Effector CD8-positive, alpha-beta T cell (primary cell): Measurements from ENCODE around the gene MRPL20.

ENCODE experiments used
- DNase-seq: peaks from one replicate; lab custom pipeline; 2025; lab: John Stamatoyannopoulos, UW

Gene MRPL20

DNA sequence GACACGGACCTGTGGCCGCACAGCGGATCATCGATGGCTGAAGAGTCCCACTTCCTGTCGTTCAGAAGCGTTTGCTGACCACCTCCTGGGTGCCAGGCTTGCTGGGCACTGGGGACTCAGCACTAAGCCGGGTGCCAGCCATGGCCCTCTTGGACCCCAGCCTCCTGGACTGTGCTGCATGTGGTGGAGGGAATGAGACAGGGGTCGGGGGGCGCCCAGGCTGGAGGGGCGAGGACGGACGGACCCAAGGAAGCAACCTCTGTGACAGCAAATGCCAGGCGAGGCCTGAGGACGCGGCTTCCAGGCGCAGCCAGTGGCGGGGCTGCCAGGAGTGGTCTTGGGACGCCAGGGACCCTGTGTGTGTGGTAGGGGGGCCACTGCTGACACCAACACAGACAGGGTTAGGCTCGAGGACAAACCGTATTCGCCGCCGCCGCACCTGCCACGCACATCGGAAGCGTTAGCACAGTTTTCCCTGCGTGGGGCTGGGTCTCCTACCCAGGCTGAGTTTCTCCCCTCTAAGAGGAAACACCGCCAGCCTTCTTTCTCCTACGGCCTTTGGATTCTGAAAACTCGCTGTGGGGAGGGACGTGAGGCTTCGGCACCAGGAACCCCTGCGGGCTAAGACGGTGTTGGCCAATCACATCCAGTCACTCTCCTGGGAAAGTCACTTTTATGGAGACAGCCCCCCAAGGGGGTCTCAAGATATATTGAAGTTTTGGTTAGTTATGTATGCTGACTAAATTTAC lies 45.7 kb downstream of the MRPL20 start:
- no peak for DNase-seq

DNA sequence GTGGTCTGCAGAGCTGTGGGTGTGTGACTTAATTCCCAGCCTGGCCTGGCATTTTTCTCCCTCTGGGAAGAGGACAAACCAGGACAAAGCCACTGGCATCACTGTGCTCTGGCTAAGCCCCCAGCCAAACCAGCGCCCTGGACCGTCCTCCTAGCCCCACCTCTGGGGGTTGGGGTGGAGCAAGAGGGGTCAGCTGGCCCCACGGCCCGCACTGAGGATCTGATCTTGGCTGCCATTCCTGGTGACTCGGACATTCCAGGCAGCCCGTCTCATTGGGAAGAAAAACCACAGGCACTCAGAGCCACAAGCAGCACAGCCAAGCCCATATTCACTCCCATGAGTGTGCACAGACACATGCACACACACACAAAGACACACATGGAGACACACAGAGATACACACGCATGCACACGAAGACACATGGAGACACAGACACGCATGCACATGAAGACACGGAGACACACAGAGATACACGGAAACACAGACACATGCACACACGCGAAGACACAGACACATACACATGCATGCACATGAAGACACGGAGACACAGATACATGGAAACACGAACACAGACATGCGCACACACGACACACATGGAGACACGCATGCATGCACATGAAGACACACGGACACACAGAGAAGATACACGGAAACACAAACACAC lies 46.5 kb downstream of the MRPL20 start:
- no peak for DNase-seq

DNA sequence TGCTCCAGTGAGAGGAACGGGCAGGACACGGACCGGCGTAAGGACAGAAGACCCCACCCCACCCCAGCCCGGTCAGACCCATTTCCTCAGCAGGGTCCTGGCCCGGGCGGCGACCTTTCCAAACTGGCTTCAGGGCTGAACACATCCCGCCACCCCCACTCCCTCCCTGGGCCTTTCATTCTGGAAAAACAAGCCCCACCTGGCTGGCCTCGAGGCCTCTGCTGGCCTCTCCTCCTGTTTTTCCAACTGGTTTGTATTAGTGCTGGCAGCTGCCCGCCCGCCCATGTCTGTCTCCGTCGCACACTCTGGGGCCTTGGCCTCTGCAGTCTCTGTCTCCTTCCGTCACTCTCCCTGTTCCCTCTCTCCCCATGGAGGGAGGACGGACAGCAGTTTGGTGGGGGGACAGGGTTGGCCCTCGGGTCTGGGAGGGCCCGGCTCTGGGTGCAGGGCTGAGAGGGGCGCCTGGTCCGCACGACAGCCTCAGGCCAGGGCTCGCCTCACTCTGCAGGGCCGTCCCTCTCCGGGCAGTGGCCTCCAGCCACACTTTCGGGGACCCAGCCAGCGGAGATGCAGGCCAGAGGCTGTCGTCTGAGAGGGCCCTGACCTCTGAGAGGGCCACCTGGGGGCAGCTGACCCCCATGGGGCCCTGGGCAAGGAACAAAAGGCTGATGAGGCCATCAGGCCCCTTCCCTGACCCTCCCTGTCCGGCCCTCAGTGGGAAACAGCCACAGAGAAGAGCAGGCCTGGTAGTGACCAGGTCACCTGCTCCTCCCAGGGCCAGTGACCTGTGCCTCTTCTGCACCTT lies 47.2 kb downstream of the MRPL20 start:
- no peak for DNase-seq

DNA sequence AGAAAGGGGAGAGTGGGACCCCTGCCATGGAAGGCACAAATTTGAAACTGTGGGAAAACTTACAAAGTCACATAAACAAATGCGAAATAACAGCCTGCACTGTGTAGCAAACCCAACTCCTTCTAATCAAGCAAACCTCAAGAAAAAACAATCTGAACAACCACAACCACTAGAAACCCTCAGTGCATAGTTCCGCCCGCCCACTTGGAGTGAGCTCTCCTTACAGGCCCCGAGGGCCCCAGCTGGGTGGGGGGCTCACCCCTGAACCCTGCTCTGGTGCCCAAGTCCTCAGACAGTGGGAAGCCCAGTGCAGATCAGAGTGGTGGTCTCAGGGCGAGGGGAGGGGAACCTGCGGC lies 47.8 kb downstream of the MRPL20 start:
- DNase-seq: no peak

DNA sequence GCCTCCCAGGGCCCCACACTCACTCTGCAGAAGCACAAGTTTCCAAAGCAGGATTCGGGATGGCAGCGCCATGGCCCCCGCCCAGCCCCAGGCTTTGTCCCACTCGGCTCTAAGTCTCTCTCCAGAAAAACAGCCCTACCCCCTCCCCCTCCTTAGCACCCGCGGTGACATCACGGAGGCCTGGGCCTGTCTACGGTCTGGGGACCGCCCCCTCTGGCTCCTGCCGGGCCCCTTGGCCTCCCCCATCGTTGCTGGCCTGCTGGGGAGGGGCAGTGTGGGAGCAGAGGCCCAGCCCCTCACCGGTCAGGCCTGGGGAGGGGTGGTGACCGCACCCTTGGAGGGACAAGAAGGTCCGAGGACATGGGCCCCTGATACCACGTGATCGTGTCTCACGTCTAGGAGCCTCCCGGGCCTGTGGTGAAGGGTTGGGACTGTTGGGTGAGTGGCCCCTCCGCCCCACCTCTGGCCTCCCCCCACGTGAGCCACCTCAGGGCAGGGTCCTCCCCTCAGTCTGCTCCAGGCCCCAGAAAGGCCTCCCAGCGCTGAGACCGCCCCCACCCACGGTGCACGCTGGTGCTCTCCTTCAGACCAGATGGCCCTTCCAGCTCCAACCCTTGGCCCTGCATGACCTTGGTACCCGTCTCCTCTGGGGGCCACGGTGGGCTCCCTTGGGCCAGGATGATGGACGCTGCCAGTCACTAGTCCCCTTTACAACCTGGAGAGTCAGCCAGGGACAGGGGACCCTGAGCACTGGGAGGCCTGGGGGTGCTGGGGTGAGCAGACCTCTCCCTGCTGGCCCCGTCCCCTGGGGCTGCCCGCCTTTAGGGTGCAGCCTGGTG lies 48.4 kb downstream of the MRPL20 start, which contains the start of gene MXRA8:
MXRA8 (minus strand) TSS at position 123 of the 839 bp plus-strand sequence; CDS start at position 72, 51 bp downstream.
- DNase-seq: no peak

DNA sequence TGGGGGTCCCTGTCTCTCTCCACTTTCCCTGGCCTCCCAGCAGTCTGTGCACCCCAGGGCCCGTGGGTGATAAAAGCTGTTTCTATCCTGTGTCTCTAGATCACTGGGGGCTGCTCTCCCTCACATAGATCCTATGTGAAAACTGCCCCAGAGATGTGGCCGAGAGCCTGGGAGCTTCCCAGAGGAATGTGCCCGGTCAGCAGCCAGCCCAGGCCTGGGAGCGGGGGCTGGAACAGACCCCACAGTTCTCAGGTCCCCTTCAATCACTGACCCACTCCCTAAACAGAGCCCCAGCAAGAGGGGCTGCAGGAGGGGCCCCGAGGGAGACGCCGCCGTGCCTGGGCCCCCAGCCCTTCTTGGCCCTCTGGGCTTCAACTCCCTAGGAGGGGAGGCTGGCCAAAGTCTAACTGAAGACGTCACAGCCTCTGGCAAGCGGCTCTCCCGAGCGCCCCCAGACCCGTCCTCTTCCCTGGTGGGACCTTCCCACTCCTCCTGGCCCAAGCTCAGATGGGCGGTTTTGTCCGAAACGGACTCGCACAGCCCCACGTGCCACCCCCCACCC lies 49.1 kb downstream of the MRPL20 start:
- no peak for DNase-seq

DNA sequence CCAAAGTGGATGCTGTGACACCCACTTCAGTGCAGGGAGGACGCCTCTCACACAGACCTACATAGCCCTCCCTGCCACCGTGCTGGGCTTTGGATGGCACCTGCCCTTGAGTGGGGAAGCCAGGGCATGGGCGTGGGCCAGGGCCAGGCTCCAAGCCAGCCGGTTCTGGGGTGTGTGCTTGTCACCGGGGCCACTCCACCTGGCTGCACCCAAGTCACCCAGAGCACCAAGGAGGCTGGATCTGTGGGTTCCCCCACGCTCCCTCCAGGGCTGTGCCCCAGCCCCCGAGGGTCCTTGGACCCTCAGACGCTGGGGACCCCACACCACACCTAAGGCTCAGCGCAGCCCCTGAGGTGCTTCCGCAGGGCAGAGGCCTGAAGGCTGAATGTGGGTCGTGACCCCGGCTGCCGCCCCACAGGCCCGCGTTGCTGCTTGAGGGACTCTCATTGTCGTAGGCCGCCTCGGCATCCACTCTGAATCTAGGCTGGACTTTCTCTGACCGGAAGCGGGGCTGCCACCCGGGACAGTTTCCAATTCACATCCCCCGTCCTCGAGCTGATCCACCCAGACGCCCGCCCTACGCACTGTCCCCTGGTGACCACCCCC lies 50.2 kb downstream of the MRPL20 start:
- no peak for DNase-seq

DNA sequence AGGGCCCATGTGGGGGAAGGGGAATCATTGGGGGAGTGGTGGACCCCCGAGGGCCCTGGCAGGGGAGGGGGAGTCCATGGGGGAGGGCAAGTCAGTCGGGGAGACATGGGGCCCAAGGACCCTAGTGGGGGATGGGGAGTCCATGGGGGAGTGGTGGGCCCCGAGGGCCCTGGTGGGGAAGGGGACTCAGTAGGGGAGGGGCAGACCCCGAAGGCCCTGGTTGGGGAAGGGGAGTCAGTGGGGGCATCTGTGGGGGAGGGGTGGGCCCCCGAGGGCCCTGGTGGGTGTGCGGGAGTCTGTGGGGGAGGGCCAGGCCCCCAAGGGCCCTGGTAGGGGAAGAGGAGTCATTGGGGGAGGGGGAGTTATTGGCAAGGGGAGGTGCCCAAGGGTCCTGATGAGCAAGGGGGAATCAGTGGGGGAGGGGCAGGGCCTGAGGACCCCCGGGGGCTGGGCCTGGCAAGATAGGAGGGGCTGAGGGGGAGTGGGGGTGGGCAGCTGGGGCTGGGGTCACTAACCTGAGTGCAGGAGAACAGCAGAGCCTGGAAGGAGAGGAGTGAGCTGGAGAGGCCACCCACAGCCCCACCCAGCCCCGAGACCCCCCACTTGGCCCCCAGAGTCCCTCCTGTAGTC lies 50.8 kb downstream of the MRPL20 start:
- no peak for DNase-seq

DNA sequence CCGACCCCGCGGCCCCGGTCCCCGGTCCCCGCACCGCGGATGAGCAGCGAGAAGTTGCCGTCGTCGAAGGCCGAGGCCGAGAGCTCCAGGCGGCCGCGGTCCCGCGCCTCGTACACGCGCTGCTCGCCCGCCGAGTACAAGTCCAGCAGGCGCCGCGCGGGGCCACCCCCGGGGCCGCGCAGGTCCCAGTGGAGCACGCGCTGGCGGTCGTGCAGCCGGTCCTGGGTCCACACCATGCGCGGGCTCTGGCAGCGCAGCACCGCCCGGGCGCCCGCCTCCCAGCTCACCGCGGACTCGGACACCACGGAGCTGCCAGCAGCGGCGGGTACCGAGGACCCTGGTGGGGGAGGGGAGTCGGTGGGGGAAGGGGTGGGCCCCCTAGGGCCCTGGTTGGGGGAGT lies 51.7 kb downstream of the MRPL20 start:
- no peak for DNase-seq

DNA sequence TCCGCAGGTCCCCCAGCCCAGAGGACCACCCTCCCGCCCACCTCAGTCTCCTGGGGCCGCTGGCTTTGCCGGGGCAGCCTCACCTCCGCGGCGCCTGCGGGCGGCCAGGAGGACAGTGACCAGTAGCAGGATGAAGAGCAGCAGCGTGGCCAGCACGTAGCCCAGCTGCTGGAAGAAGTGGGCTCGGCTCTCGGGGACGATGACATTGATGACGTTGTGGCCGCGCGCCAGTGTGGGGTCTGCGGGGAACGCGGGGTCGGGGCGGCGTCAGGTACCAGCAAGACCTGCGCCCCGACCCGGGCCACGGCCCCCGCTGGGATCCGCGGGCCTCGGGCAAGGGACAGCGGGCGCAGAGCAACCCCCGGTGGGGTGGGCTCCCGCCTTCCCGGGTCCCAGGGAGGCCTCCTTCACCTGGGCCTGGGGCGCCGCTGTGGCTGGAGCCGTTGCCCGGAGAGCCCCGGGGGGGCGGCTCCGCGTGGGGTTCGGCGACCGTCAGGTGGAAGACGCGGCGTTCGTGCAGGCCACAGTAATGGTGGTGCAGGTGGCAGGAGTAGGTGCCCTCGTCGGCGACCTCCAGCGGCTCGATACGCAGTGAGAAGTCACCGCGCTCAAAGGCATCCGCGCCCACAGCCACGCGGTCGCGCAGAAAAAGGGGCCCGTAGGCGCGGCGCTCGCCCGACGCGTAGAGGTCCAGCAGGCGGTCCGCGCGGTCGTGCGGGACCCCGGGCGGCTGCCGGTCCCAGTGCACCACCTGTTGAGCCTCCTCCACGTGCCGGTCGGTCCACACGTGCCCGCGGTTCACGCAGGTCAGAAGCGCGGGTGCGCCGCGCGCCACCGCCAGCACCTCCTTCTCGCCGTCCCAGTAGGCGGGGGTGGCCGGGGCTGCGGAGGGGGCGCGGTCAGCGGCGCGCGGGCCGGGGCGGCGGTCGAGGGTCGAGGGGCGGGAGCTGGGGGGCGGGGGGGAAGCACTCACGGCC lies 52.5 kb downstream of the MRPL20 start:
- no peak for DNase-seq

DNA sequence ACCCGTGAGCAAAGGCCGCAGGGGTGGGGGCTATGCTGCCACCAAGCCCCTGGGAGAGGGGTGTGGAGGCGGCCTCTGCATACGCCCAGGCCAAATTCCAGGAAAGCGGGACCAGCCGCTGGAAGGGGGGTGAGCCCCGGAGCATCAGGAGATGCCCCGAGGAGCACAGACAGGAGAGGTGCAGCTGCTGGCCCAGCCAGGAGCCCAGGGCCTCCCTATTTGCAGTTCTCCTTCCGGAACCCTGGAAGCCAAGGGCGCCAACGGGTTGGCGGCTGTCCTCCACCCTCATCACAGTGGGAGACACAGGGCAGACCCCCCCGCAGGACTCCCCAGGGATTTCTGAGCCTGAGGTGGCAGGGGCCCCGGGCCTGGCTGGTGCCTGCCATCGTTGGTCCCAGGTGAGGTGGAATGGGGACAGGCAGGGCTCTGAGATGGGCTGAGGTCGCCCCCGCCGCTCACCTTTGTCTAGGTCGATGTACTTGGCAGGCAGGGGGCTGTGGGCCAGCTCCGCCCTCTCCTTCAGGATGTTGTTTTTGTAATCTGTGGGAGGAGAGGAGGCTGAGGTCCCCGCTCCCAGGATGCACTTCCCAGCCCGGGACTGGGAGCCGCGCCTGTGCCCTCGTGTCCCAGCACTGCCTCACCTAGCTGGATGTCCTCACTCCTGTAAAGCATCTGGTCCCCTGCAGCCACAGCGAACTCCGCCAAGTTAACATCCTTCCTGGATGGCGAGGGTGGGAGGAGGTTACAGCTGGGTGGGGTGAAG lies 53.5 kb downstream of the MRPL20 start:
- DNase-seq: no peak

DNA sequence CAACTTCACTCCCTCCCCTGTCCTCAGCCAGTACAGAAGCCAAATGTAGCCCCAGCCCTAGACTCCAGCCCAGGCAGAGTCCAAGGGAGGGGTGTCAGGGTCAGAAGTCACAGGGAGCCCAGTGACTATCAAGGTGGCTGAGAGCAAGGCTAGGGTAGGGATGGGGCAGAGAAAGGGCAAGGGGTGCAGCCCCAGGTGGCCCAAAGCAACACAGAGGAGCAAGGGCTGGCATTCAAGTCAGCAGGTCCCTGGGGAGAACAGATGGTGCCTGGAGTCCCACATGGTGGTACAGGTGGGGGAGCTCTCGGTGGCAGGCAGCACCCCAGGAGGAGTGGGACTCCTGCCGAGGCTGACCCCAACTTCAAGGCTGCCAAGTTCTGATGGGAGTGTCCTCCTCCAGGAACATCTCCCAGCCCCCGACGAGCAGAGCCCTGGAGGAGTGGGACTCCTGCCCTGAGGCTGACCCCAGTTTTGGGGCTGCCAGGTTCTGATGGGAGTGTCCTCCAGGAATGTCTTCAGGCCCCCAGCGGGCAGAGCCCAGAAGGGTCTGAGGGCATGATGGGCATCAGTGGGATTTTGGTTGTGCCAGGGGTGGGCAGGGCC lies 54.2 kb downstream of the MRPL20 start:
- DNase-seq: no peak
